Uterus (tissue), 4 donors: ENCODE measurements around the gene CD47. TPM values are rescaled to one million over a fixed set of nuclear protein-coding genes. Genes with fewer than 3 reads are reported as not detected.

Experiments
- DNase-seq, 2 donors: peaks; one replicate each; pipeline ENCODE4 v3.0.0-alpha.2; 2019 to 2020
- H3K27ac ChIP-seq, 2 donors: fragments of 200-600 bp; sonication (generic); 1 replicate in 1 of 2; 2 replicates in 1 of 2; pipeline ENCODE4 v1.5.1; 2016 to 2018
- H3K27me3 ChIP-seq, 2 donors: fragments of 200-600 bp; sonication (generic); one replicate each; pipeline ENCODE4 v1.5.1; 2018 to 2019; ENCODE audit warnings: control low read depth in 1 of 2
- H3K36me3 ChIP-seq, 2 donors: fragments of 200-600 bp; sonication (generic); one replicate each; pipeline ENCODE4 v1.5.1; 2019; ENCODE audit warnings: control low read depth in 1 of 2
- H3K4me1 ChIP-seq, 2 donors: fragments of 200-600 bp; sonication (generic); one replicate each; pipeline ENCODE4 v1.5.1; 2018 to 2019; ENCODE audit warnings: control low read depth in 1 of 2
- H3K4me3 ChIP-seq, 2 donors: fragments of 200-600 bp; sonication (generic); 1 replicate in 1 of 2; 2 replicates in 1 of 2; pipeline ENCODE4 v1.5.1; 2018 to 2019; ENCODE audit warnings: mild to moderate bottlenecking in 1 of 2
- H3K9me3 ChIP-seq, 2 donors: fragments of 200-600 bp; sonication (generic); one replicate each; pipeline ENCODE4 v1.5.1; 2019; ENCODE audit warnings: control low read depth in 1 of 2
- CTCF ChIP-seq, 4 experiments: fragments of 200-600 bp in 2 of 4; fragments of 450-650 bp in 2 of 4; sonication (generic) in 2 of 4; IDR thresholded peaks; one replicate each; pipeline ENCODE4 v1.5.1; 2016 to 2019; ENCODE audit warnings: antibody characterized with exemption in 4 of 4, mild to moderate bottlenecking in 2 of 4, moderate library complexity in 1 of 4
- POLR2A ChIP-seq, 2 donors: fragments of 450-650 bp; IDR thresholded peaks; one replicate each; pipeline ENCODE4 v1.6.1; 2016; ENCODE audit warnings: antibody characterized with exemption in 2 of 2, mild to moderate bottlenecking in 1 of 2, moderate library complexity in 1 of 2
- intact Hi-C: fragments of 100-400 bp; cut with DNase I; formaldehyde crosslinking; loops from one replicate; pipeline ENCODE4 v1.15.1; 2023; ENCODE audit warnings: low total_unique reads
- total RNA-seq, 4 donors: library from RNA; depleted of rRNA in 3 of 4; stranded (reverse); fragments of >200 nt in 3 of 4; gene quantifications; one replicate each; pipeline versions ENCODE4 v1.1.0 to v1.2.4, GENCODE V29; 2014 to 2023
- donor health status: DM: yes; HTN: yes; CAD: no.

The CD47 gene
- total RNA-seq, 4 donors from 2014 or later = 29.2 to 210 (median 67.1) TPM

GRCh38 chr3:108070356-108070755, 20.5 kb downstream of the CD47 start:
- Histone ChIP-seq H3K4me3 (no peak overlapping the region), H3K27ac (no peak overlapping the region), H3K4me1 (no peaks in the 10 kb centered on the region), H3K27me3 (no peaks in the 10 kb centered on the region), H3K9me3 (no peaks in the 10 kb centered on the region), H3K36me3 (no peaks in the 10 kb centered on the region)
- TF ChIP-seq CTCF (IDR thresholded peaks at IDR 0.05) = no peak
- TF ChIP-seq POLR2A (IDR thresholded peaks at IDR 0.05) = no peak
- intact Hi-C loops = no loop called here
- no peak for DNase-seq

GRCh38 chr3:108067768-108068167, 23.1 kb downstream of the CD47 start:
- no peaks in the 10 kb centered on the region for H3K27me3 ChIP-seq
- DNase-seq = no peak
- no peak overlapping the region for H3K27ac ChIP-seq
- TF ChIP-seq CTCF (IDR thresholded peaks at IDR 0.05) (no peak), POLR2A (IDR thresholded peaks at IDR 0.05) (no peak)
- H3K4me1 ChIP-seq = no peaks in the 10 kb centered on the region
- H3K9me3 ChIP-seq = no peaks in the 10 kb centered on the region
- intact Hi-C loops = no loop called here
- no peaks in the 10 kb centered on the region for H3K36me3 ChIP-seq
- H3K4me3 ChIP-seq = no peak overlapping the region

GRCh38 chr3:108065096-108065495, 25.7 kb downstream of the CD47 start:
- Histone ChIP-seq H3K36me3 (no peaks in the 10 kb centered on the region), H3K9me3 (no peaks in the 10 kb centered on the region), H3K4me1 (no peaks in the 10 kb centered on the region), H3K27me3 (no peaks in the 10 kb centered on the region), H3K27ac (no peak overlapping the region), H3K4me3 (no peak overlapping the region)
- intact Hi-C loops = no loop called here
- no peak for TF ChIP-seq POLR2A (IDR thresholded peaks at IDR 0.05)
- TF ChIP-seq CTCF (IDR thresholded peaks at IDR 0.05) = no peak
- no peak for DNase-seq

- DNase-seq = no peak
- Histone ChIP-seq H3K4me3 (no peak overlapping the region), H3K9me3 (no peaks in the 10 kb centered on the region)
These were observed 26.4 kb downstream of the CD47 start for GRCh38 chr3:108064293-108064887.

GRCh38 chr3:108062051-108062450, 28.8 kb downstream of the CD47 start:
- H3K9me3 ChIP-seq = no peaks in the 10 kb centered on the region
- H3K27me3 ChIP-seq = no peaks in the 10 kb centered on the region
- intact Hi-C loops = no loop called here
- H3K4me3 ChIP-seq = no peak overlapping the region
- H3K4me1 ChIP-seq = no peaks in the 10 kb centered on the region
- no peaks in the 10 kb centered on the region for H3K36me3 ChIP-seq
- no peak overlapping the region for H3K27ac ChIP-seq
- TF ChIP-seq POLR2A (IDR thresholded peaks at IDR 0.05) = no peak
- TF ChIP-seq CTCF (IDR thresholded peaks at IDR 0.05) = no peak
- DNase-seq = no peak

More at GRCh38 chr3:108064293-108064887, 26.4 kb downstream of the CD47 start:
- H3K27ac ChIP-seq = no peak overlapping the region
- H3K27me3 ChIP-seq = no peaks in the 10 kb centered on the region
- intact Hi-C loops = no loop called here
- no peaks in the 10 kb centered on the region for H3K4me1 ChIP-seq
- H3K36me3 ChIP-seq = no peaks in the 10 kb centered on the region
- no peak for TF ChIP-seq POLR2A (IDR thresholded peaks at IDR 0.05)
- TF ChIP-seq CTCF (IDR thresholded peaks at IDR 0.05) = no peak
